ENCODE results near the gene TAF1B.
A peak's percentile ranks its signal among the peaks of the same experiment; 100 is the strongest.

The TAF1B gene

GRCh38 chr2:9941996-9942390 lies 98.7 kb downstream of the TAF1B start:
- DNase-seq (ENCODE audit: low read depth), result no peak

DNA sequence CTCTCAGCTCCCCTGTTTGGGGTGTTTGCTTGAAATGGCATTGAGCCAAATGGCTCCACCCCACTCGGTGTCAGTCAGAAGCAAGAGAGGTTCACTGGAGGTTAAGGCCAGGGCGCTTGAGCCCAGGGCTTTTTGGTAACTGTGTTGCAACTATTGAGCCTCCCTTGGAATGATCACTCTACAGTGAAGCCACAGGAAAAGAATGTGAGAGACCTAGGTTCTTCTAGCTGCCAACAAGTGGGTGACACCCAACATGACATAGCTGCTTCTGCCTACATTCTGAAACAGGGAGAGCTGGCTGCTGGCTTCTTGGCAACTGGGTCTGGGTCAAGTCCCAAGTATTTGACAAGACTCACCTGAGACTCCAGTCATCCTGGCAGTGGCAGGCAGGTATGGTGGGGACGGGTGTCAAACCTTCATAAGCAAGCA lies 101.1 kb downstream of the TAF1B start:
- no peak for DNase-seq (ENCODE audit: low read depth)

- DNase-seq (ENCODE audit: low read depth), result no peak
Measured at GRCh38 chr2:9945596-9945995, 102.3 kb downstream of the TAF1B start.

GRCh38 chr2:9946076-9946475 lies 102.8 kb downstream of the TAF1B start:
- DNase-seq (ENCODE audit: low read depth), result no peak

DNA sequence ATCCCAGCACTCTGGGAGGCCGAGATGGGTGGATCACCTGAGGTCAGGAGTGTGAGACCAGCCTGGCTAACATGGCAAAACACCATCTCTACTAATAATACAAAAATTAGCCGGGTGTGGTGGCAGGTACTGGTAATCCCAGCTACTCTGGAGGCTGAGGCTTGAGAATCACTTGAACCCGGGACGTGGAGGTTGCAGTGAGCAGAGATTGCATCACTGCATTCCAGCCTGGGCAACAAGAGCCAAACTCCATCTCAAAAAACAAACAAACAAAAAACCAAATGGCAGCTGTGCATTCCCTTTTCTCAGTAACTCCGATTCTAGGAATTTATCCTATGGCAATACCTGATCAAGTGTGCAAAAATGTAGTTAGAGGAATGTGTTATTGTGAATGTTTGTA lies 103.5 kb downstream of the TAF1B start:
- DNase-seq (ENCODE audit: low read depth), result no peak

- DNase-seq (ENCODE audit: low read depth), result no peak
Measured at GRCh38 chr2:9948721-9949120, 105.4 kb downstream of the TAF1B start.

- DNase-seq (ENCODE audit: low read depth), result no peak
Measured at GRCh38 chr2:9949239-9949991, 106.1 kb downstream of the TAF1B start.

- DNase-seq (ENCODE audit: low read depth), result no peak
Measured at GRCh38 chr2:9949992-9950520, 106.8 kb downstream of the TAF1B start.

GRCh38 chr2:9950521-9951271 lies 107.4 kb downstream of the TAF1B start:
- DNase-seq (ENCODE audit: low read depth), result peak; percentile 39

- no peak for DNase-seq (ENCODE audit: low read depth)
Measured at GRCh38 chr2:9951272-9951521, 107.9 kb downstream of the TAF1B start.

GRCh38 chr2:9951522-9952285 lies 108.4 kb downstream of the TAF1B start, which contains the start of gene GRHL1:
Gene GRHL1 (plus strand): TSS chr2:9951693. CDS start chr2:9951834, 141 bp downstream.
- peak; percentile 89 for DNase-seq (ENCODE audit: low read depth)

GRCh38 chr2:9952286-9952737 lies 109.0 kb downstream of the TAF1B start:
- no peak for DNase-seq (ENCODE audit: low read depth)

DNA sequence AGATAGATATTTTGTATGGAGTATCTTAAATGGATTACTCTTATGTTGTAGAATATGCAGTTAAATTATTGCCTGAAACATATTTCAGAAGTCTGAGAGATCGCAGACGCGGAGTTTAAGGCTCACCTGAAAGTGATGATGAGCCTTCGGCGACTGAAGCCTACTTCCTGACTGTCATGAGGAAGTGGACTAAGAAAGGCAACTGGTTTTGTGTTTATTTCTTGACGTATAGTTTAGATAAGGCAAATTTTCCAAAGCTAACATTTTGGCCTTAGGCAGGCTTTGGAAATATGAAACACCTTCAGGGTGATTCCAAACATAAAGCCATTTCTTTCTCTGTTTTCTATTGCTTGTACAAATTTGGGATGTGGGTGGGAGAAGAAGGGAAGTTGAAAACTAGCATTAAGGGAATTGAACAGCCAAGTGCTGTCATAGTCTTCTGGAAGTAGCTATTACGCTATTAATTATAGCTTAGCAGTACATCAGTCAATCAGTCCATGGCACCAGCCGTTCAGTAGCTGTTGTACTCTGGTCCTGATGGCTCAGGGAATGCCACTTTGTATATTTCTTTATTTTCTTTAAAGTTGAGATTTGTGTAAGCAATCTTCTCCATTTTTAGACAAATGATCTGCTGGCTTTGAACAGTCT lies 109.7 kb downstream of the TAF1B start:
- no peak for DNase-seq (ENCODE audit: low read depth)

GRCh38 chr2:9954136-9954535 lies 110.9 kb downstream of the TAF1B start:
- DNase-seq (ENCODE audit: low read depth), result no peak

GRCh38 chr2:9958057-9958456 lies 114.8 kb downstream of the TAF1B start:
- no peak for DNase-seq (ENCODE audit: low read depth)

GRCh38 chr2:9959262-9959661 lies 116.0 kb downstream of the TAF1B start:
- no peak for DNase-seq (ENCODE audit: low read depth)

DNA sequence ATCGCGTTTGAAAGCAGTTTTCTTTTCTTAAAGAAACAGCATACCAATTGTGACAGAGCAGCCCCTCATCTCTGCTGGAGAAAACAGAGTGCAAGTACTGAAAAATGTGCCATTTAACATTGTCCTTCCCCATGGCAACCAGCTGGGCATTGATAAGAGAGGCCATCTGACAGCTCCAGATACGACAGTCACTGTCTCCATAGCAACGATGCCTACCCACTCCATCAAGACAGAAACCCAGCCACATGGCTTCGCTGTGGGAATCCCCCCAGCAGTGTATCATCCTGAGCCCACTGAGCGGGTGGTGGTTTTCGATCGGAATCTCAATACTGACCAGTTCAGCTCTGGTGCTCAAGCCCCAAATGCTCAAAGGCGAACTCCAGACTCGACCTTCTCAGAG lies 117.7 kb downstream of the TAF1B start:
- no peak for DNase-seq (ENCODE audit: low read depth)

- DNase-seq (ENCODE audit: low read depth), result no peak
Measured at GRCh38 chr2:9964334-9964980, 121.2 kb downstream of the TAF1B start.

DNA sequence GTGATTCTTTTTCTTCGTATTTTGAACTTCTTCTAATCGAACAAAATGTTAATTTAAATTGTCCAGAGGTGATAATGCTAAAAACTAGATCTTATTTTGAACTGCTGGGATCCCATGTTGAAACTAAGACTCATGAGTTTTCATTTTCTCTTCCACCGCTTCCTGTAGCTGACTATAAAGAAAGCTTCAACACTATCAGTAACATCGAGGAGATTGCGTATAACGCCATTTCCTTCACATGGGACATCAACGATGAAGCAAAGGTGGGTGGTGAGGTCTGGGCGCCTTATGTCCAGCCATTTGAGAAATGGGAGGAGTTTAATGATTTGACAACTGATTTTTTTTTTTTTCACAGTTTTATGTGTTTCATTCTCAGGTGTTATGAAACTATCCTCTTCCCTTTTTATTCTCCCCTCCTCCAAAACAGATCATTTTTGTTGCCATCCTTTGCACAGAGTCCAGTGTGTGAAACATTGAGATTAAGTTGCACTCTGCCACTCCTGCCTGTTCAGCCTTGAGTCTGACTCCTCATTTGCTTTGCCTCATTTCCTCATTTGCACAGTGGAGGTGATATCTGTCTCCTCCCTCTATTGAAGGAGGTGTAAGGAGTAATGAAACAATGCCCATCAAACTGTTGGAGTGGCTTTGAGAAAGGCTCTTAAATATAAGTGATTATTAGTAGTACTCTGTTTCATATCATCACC lies 122.0 kb downstream of the TAF1B start:
- no peak for DNase-seq (ENCODE audit: low read depth)

DNA sequence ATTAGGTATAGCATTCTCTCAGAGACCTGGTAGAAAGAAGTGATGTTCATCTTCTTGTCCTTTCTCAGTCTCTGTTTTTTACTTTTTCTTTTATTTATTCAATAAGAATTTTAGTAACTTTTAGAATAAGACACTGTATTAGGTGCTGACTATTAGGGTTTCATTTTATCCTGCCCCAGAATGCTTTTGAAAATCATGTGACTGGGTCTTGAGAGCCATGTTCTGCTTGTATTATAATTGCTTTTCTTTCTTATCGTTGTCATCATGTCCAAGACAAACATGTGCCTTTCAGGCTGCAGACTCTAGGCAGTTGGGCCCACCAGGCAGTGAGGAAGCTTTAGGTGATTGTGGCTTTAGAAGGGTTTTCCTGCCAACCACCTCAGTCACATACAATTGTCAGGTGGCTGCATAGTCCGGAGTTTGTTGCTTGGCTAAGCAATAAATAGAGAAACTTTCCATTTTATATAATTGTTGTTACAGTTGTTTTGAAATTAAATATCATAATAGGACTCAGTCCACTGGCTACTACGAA lies 123.3 kb downstream of the TAF1B start:
- DNase-seq (ENCODE audit: low read depth), result no peak
